Activated T-helper 2 cell treated with anti-CD3 and anti-CD28 coated beads, Interferon-gamma antibody, Interleukin-2, Interleukin-4, amounts not matched to agents 10 μg/mL and 5 μg/mL and 100 μg/mL, durations not matched to agents 14 hours and 24 hours and 36 hours (primary cell): ENCODE data around the gene DPP7. TPM values are rescaled to one million over a fixed set of nuclear protein-coding genes. Genes with fewer than 3 reads are reported as not detected.
"Not testable (repeated sequence)": the region's sequence is repeated elsewhere in the genome, so short reads cannot be mapped to it uniquely, and the experiment has no call there.

Experiments used
- DNase-seq: peaks from one replicate; pipeline ENCODE4 v3.0.0; 2021; ENCODE audit warnings: low spot score
- H3K27ac Mint-ChIP-seq: one replicate; pipeline ENCODE4 v1.8.0; 2021; ENCODE audit warnings: mixed read lengths
- H3K27me3 Mint-ChIP-seq: one replicate; pipeline ENCODE4 v1.8.0; 2021; ENCODE audit warnings: low read depth, mixed read lengths
- H3K36me3 Mint-ChIP-seq: one replicate; pipeline ENCODE4 v1.8.0; 2021; ENCODE audit warnings: low read depth, mixed read lengths
- H3K4me1 Mint-ChIP-seq: one replicate; pipeline ENCODE4 v1.8.0; 2021; ENCODE audit warnings: low read depth, mixed read lengths
- H3K4me3 Mint-ChIP-seq: one replicate; pipeline ENCODE4 v1.8.0; 2021; ENCODE audit warnings: low read depth, mild to moderate bottlenecking, moderate library complexity, mixed read lengths
- H3K9me3 Mint-ChIP-seq: one replicate; pipeline ENCODE4 v1.8.0; 2021; ENCODE audit warnings: mixed read lengths
- intact Hi-C: fragments of 100-400 bp; cut with micrococcal nuclease; formaldehyde crosslinking; loops from one replicate; pipeline ENCODE4 v1.15.1; 2023
- total RNA-seq: library from RNA; stranded (reverse); gene quantifications from 2 replicates; pipeline ENCODE4 v1.2.3, GENCODE V29; 2022

The DPP7 gene
- total RNA-seq, 1 donor from 2014 or later = 318 TPM

GRCh38 chr9:137121927-137122795 lies 7.6 kb upstream of the DPP7 start:
- intact Hi-C loops = loop anchor here (10.0 kb wide), 2 partner anchors 53 to 1027 kb away; partner anchors contain the start of genes LRRC26, NACC2 and TMEM210
- peak overlapping the region; percentile 3 for H3K27ac Mint-ChIP-seq
- peaks cover 21% of the 10 kb centered on the region for H3K4me1 Mint-ChIP-seq
- H3K4me3 Mint-ChIP-seq, DNase-seq, H3K27me3 Mint-ChIP-seq, H3K36me3 Mint-ChIP-seq, H3K9me3 Mint-ChIP-seq: not testable (repeated sequence)

DNA sequence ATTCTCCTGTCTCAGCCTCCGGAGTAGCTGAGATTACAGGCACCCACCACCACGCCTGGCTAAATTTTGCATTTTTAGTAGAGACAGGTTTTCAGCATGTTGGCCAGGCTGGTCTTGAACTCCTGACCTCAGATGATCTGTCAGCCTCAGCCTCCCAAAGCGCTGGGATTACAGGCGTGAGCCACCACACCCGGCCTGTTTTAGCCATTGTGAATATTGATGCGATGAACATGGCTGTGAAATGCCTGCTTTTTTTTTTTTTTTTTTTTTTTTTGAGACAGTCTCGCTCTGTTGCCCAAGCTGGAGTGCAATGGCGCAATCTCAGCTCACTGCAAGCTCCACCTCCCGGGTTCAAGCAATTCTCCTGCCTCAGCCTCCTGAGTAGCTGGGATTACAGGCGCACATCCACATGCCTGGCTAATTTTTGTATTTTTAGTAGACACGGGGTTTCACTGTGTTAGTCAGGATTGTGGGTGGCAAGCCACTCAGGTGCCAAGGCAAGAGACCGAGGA lies 3.6 kb upstream of the DPP7 start:
- not testable (repeated sequence) for H3K4me3 Mint-ChIP-seq, H3K27me3 Mint-ChIP-seq, H3K9me3 Mint-ChIP-seq, DNase-seq, H3K27ac Mint-ChIP-seq, H3K36me3 Mint-ChIP-seq
- intact Hi-C loops = loop anchor here (1.0 kb wide), 1 partner anchor 109 kb away; the partner anchor contains the start of gene RNF224
- H3K4me1 Mint-ChIP-seq = peaks cover 13% of the 10 kb centered on the region

GRCh38 chr9:137117269-137117731 lies 2.8 kb upstream of the DPP7 start:
- Mint-ChIP-seq H3K27me3 (no peaks in the 10 kb centered on the region), H3K27ac (no peak overlapping the region), H3K4me1 (peaks cover 9% of the 10 kb centered on the region), H3K9me3 (no peaks in the 10 kb centered on the region), H3K36me3 (peaks cover 8% of the 10 kb centered on the region), H3K4me3 (no peak overlapping the region)
- intact Hi-C loops = no loop called here
- DNase-seq = no peak

DNA sequence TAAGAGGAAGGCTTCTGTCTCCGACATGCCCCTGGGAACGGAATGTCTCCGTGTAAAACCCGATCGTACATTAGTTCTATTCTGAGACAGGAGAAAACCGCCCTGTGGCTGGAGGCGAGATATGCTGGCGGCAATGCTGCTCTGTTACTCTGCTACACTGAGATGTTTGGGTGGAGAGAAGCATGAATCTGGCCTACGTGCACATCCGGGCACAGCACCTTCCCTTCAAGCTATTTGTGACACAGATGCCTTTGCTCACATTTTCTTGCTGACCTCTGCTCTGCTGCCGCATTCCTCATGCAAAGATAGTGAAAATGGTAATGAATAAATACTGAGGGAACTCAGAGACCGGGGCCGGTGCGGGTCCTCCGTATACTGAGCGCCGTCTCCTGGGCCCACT lies 2.2 kb upstream of the DPP7 start:
- H3K27ac Mint-ChIP-seq = no peak overlapping the region
- H3K36me3 Mint-ChIP-seq = peaks cover 8% of the 10 kb centered on the region
- peaks cover 5% of the 10 kb centered on the region for H3K4me1 Mint-ChIP-seq
- no peaks in the 10 kb centered on the region for H3K9me3 Mint-ChIP-seq
- intact Hi-C loops = no loop called here
- no peaks in the 10 kb centered on the region for H3K27me3 Mint-ChIP-seq
- H3K4me3 Mint-ChIP-seq = no peak overlapping the region
- DNase-seq = no peak

- H3K27me3 Mint-ChIP-seq = no peaks in the 10 kb centered on the region
- intact Hi-C loops = no loop called here
- no peak for DNase-seq
- peaks cover 8% of the 10 kb centered on the region for H3K36me3 Mint-ChIP-seq
- H3K27ac Mint-ChIP-seq = no peak overlapping the region
- no peaks in the 10 kb centered on the region for H3K9me3 Mint-ChIP-seq
- H3K4me1 Mint-ChIP-seq = peaks cover 5% of the 10 kb centered on the region
- peak overlapping the region; percentile 30 for H3K4me3 Mint-ChIP-seq
Measured at GRCh38 chr9:137116027-137116507, 1.5 kb upstream of the DPP7 start.

GRCh38 chr9:137115394-137116026 lies 977 bp upstream of the DPP7 start:
- H3K9me3 Mint-ChIP-seq = no peaks in the 10 kb centered on the region
- H3K27ac Mint-ChIP-seq = no peak overlapping the region
- no peak for DNase-seq
- peak overlapping the region; percentile 30 for H3K4me3 Mint-ChIP-seq
- peaks cover 13% of the 10 kb centered on the region for H3K36me3 Mint-ChIP-seq
- no peaks in the 10 kb centered on the region for H3K27me3 Mint-ChIP-seq
- peaks cover 5% of the 10 kb centered on the region for H3K4me1 Mint-ChIP-seq
- intact Hi-C loops = loop anchor here (2.0 kb wide), 2 partner anchors 21 to 29 kb away; partner anchors contain the start of gene MAN1B1

DNA sequence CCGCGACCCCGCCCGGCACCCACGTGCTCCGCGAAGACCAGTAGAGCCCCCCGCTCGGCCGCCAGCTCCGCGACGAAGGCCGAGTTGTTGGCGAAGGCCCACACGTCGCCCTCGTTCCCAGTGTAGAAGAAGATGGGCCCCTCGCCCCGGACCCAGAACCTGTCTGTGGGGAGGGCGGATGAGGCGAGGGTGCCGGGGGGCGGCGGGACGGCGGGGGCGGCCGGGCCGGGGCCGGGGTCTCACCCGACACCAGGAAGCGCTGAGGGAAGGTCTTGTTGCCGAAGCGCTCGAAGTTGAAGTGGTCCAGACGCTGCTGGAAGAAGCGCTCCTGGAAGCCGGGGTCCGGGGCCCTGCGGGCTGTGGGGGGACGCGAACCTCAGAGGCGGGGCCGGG lies 317 bp downstream of the DPP7 start:
- Mint-ChIP-seq H3K9me3 (no peaks in the 10 kb centered on the region), H3K27me3 (no peaks in the 10 kb centered on the region), H3K4me3 (peak overlapping the region; percentile 67), H3K4me1 (peaks cover 5% of the 10 kb centered on the region), H3K36me3 (peaks cover 15% of the 10 kb centered on the region), H3K27ac (no peak overlapping the region)
- intact Hi-C loops = loop anchor here (2.0 kb wide), 2 partner anchors 19 to 27 kb away; partner anchors contain the start of gene MAN1B1
- DNase-seq = no peak

DNA sequence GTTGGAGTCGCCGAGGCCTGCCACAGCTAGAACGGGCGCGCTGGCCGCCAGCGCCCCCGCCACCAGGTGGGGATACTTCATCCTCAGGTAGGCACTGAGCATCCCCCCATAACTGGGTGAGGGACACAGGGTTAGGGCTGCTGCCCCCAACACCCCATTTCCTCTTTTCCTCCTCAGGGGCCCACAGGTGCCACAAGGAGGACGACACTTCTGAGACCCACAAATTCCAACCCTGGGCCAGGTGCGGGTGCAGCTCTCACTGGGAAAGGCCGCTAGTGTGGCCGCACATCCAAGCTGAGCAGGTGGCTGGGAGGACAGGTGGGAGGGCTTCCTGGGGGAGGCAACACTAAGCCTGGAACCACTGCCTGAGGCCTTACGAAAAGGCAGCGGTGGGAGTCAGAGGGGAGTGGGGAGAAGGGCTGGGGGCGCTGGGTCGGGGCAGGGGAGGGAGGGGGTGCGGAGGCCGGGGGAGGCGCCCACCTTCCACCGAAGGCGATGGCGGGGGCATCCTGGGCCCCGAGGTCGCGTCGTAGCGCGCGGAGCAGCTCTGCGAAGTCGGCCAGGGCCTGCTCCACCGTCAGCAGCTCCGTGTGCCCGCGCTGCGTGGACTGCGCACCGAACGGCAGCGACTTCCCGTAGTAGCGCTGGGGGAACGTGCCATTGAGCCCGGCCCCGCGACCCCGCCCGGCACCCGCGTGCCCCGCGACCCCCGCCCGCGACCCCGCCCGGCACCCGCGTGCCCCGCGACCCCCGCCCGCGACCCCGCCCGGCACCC lies 961 bp downstream of the DPP7 start:
- DNase-seq = no peak
- Mint-ChIP-seq H3K9me3 (no peaks in the 10 kb centered on the region), H3K27me3 (no peaks in the 10 kb centered on the region), H3K27ac (peak overlapping the region; percentile 60), H3K4me3 (peak overlapping the region; percentile 74), H3K4me1 (no peaks in the 10 kb centered on the region), H3K36me3 (peaks cover 19% of the 10 kb centered on the region)
- intact Hi-C loops = loop anchor here (2.0 kb wide), 2 partner anchors 19 to 27 kb away; partner anchors contain the start of gene MAN1B1

GRCh38 chr9:137112564-137113384 lies 1.8 kb downstream of the DPP7 start:
- intact Hi-C loops = no loop called here
- Mint-ChIP-seq H3K36me3 (peaks cover 22% of the 10 kb centered on the region), H3K27ac (peak overlapping the region; percentile 52)

GRCh38 chr9:137111788-137112563 lies 2.6 kb downstream of the DPP7 start:
- H3K36me3 Mint-ChIP-seq = peaks cover 26% of the 10 kb centered on the region
- DNase-seq = no peak
- no peaks in the 10 kb centered on the region for H3K9me3 Mint-ChIP-seq
- H3K27ac Mint-ChIP-seq = no peak overlapping the region
- H3K27me3 Mint-ChIP-seq = no peaks in the 10 kb centered on the region
- intact Hi-C loops = no loop called here
- no peaks in the 10 kb centered on the region for H3K4me1 Mint-ChIP-seq
- peak overlapping the region; percentile 30 for H3K4me3 Mint-ChIP-seq

More at GRCh38 chr9:137112564-137113384, 1.8 kb downstream of the DPP7 start:
- Mint-ChIP-seq H3K4me3 (peak overlapping the region; percentile 74), H3K9me3 (no peaks in the 10 kb centered on the region), H3K4me1 (no peaks in the 10 kb centered on the region), H3K27me3 (no peaks in the 10 kb centered on the region)
- no peak for DNase-seq
